ENCODE measurements around the gene GTF2B.

The GTF2B gene

DNA sequence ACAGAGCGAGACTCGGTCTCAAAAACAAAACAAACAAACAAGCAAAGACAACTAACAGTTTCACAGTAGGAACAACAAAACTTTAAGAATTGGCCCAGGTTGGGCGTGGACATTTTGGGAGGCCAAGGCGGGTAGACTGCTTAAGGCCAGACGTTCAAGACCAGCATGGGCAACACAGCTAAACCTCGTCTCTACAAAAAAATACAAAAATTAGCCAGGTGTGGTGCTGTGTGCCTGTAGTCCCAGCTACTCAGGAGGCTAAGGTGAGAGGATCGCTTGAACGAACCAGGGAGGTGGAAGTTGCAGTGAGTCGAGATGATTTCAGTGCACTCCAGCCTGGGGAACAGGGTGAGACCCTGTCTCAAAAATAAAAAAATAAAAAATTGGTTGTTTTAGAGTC is 13.5 kb downstream of the GTF2B start:
- peaks cover 54% of the 10 kb centered on the region for H3K36me3 ChIP-seq (ENCODE audit: control insufficient read depth, low read length)
- H3K4me2 ChIP-seq (ENCODE audit: low read length): no peak overlapping the region
- no peak overlapping the region for H3K27ac ChIP-seq (ENCODE audit: low read depth, low read length)
- H3K27me3 ChIP-seq (ENCODE audit: control insufficient read depth, low read length): no peaks in the 10 kb centered on the region
- H3K4me3 ChIP-seq (ENCODE audit: low read length): no peak overlapping the region
- H3K9me2 ChIP-seq (replicated peaks; ENCODE audit: control insufficient read depth, low read length): no peaks in the 10 kb centered on the region
- H4K20me1 ChIP-seq (ENCODE audit: control insufficient read depth, insufficient read depth, low read depth, low read length): peaks cover 7% of the 10 kb centered on the region; the same call in 1 of the 2 replicates
- no peaks in the 10 kb centered on the region for H3K9me3 ChIP-seq (ENCODE audit: control insufficient read depth, insufficient read depth, low read length)
- peaks cover 66% of the 10 kb centered on the region for H3K79me2 ChIP-seq (ENCODE audit: control insufficient read depth, low read length)
- TF ChIP-seq EZH2phosphoT487 (IDR thresholded peaks at IDR 0.05; ENCODE audit: borderline replicate concordance, low read length): no peak
- TF ChIP-seq, protein P1, sequence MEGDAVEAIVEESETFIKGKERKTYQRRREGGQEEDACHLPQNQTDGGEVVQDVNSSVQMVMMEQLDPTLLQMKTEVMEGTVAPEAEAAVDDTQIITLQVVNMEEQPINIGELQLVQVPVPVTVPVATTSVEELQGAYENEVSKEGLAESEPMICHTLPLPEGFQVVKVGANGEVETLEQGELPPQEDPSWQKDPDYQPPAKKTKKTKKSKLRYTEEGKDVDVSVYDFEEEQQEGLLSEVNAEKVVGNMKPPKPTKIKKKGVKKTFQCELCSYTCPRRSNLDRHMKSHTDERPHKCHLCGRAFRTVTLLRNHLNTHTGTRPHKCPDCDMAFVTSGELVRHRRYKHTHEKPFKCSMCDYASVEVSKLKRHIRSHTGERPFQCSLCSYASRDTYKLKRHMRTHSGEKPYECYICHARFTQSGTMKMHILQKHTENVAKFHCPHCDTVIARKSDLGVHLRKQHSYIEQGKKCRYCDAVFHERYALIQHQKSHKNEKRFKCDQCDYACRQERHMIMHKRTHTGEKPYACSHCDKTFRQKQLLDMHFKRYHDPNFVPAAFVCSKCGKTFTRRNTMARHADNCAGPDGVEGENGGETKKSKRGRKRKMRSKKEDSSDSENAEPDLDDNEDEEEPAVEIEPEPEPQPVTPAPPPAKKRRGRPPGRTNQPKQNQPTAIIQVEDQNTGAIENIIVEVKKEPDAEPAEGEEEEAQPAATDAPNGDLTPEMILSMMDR (IDR thresholded peaks at IDR 0.05; ENCODE audit: low read depth, low read length, poor library complexity, severe bottlenecking): peak; percentile 21
- peaks cover 8% of the 10 kb centered on the region; the same call in 1 of the 2 replicates for H3F3A ChIP-seq (ENCODE audit: control insufficient read depth, insufficient read depth)
- peaks cover 2% of the 10 kb centered on the region; the same call in 1 of the 2 replicates for H3K4me1 ChIP-seq (ENCODE audit: control insufficient read depth, low read length)

DNA sequence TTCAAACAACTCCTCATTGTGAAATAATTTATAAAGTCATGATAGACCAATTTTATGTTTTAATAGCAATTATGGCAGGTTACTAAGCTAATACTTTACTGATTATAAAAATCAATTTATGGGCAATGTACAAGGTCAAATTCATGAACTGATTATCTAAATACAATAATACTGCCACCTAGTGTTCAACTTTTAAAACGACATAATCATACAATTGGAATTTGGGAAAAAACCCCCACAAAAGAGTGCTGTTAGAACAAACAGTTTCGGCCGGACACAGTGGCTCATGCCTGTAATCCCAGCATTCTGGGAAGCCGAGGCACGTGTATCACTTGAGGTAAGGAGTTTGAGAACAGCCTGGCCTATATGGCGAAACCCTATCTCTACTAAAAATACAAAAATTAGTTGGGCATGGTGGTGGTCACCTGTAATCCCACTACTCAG is 14.0 kb downstream of the GTF2B start:
- H3K4me2 ChIP-seq (ENCODE audit: low read length): no peak overlapping the region
- H3K4me3 ChIP-seq (ENCODE audit: low read length): no peak overlapping the region
- TF ChIP-seq, protein P1 (IDR thresholded peaks at IDR 0.05; ENCODE audit: low read depth, low read length, poor library complexity, severe bottlenecking): peak; percentile 62
- no peak for TF ChIP-seq EZH2phosphoT487 (IDR thresholded peaks at IDR 0.05; ENCODE audit: borderline replicate concordance, low read length)
- H3F3A ChIP-seq (ENCODE audit: control insufficient read depth, insufficient read depth): peaks cover 8% of the 10 kb centered on the region; the same call in 1 of the 2 replicates
- peaks cover 7% of the 10 kb centered on the region; the same call in 1 of the 2 replicates for H4K20me1 ChIP-seq (ENCODE audit: control insufficient read depth, insufficient read depth, low read depth, low read length)
- peaks cover 51% of the 10 kb centered on the region for H3K36me3 ChIP-seq (ENCODE audit: control insufficient read depth, low read length)
- no peak overlapping the region for H3K27ac ChIP-seq (ENCODE audit: low read depth, low read length)
- H3K9me3 ChIP-seq (ENCODE audit: control insufficient read depth, insufficient read depth, low read length): no peaks in the 10 kb centered on the region
- no peaks in the 10 kb centered on the region for H3K27me3 ChIP-seq (ENCODE audit: control insufficient read depth, low read length)
- 0 out of 2 replicates have a peak, but pooled peaks cover 2% of the 10 kb centered on the region for H3K4me1 ChIP-seq (ENCODE audit: control insufficient read depth, low read length)
- H3K79me2 ChIP-seq (ENCODE audit: control insufficient read depth, low read length): peaks cover 66% of the 10 kb centered on the region
- no peaks in the 10 kb centered on the region for H3K9me2 ChIP-seq (replicated peaks; ENCODE audit: control insufficient read depth, low read length)

DNA sequence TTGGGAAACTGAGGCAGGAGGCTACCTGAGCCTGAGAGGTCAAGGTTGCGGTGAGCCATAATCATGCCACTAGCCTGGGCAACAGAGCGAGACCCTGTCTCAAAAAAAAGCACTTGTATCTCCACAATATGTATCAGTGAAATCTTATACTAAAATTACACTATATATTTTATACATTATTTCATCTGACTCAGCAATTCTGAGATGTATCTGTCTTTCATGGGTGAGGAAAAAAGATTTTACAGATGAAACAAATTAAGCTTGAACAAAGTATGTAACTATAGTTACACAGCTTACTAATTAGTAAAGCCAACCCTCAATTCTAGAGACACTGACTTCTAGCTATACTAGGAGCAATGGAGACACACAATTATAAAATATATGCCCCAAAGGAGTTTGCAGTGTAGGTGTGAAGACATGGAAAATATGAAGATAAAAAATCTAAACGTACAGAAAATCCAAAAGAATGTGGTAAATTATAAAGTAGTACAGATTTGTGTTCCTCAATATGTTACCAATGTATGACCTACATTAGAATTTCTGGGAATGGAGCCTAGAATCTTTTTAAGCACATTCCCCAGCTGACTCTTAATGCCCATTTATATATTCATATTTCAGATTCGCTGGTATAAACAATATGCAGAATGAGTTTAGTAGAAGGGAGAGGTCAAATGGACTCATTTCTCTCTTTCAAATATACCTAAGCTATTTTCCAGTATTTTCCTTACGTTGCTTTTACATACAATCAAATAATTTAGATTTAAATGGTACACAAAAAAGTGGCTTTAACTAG is 14.6 kb downstream of the GTF2B start:
- H3K79me2 ChIP-seq (ENCODE audit: control insufficient read depth, low read length): peaks cover 66% of the 10 kb centered on the region
- H3K27me3 ChIP-seq (ENCODE audit: control insufficient read depth, low read length): no peaks in the 10 kb centered on the region
- peaks cover 8% of the 10 kb centered on the region; the same call in 1 of the 2 replicates for H3F3A ChIP-seq (ENCODE audit: control insufficient read depth, insufficient read depth)
- no peak overlapping the region for H3K4me3 ChIP-seq (ENCODE audit: low read length)
- no peak overlapping the region for H3K4me2 ChIP-seq (ENCODE audit: low read length)
- no peaks in the 10 kb centered on the region for H3K9me3 ChIP-seq (ENCODE audit: control insufficient read depth, insufficient read depth, low read length)
- 0 out of 2 replicates have a peak, but pooled peaks cover 2% of the 10 kb centered on the region for H3K4me1 ChIP-seq (ENCODE audit: control insufficient read depth, low read length)
- H3K9me2 ChIP-seq (replicated peaks; ENCODE audit: control insufficient read depth, low read length): no peaks in the 10 kb centered on the region
- H3K27ac ChIP-seq (ENCODE audit: low read depth, low read length): no peak overlapping the region
- TF ChIP-seq, protein P1 (IDR thresholded peaks at IDR 0.05; ENCODE audit: low read depth, low read length, poor library complexity, severe bottlenecking): no peak
- TF ChIP-seq EZH2phosphoT487 (IDR thresholded peaks at IDR 0.05; ENCODE audit: borderline replicate concordance, low read length): no peak
- H3K36me3 ChIP-seq (ENCODE audit: control insufficient read depth, low read length): peaks cover 45% of the 10 kb centered on the region
- peaks cover 7% of the 10 kb centered on the region; the same call in 1 of the 2 replicates for H4K20me1 ChIP-seq (ENCODE audit: control insufficient read depth, insufficient read depth, low read depth, low read length)
